Calu3 (cell line): ENCODE data around the gene LPAR3. TPM values are rescaled to one million over a fixed set of nuclear protein-coding genes. Genes with fewer than 3 reads are reported as not detected.

Source experiments
- BruUV-seq: library from RNA; stranded (reverse); fragments of 400-500 nt; replicated peaks from 2 replicates; lab custom pipeline; 2021; lab: Mats Ljungman, UMichigan
- CTCF ChIA-PET: fragments of 300-600 bp; sonication (Branson Sonifier 250); formaldehyde crosslinking; loops from one replicate; lab custom pipeline; 2022; ENCODE audit warnings: antibody characterized with exemption; lab: Charles Lee
- DNase-seq: peaks from one replicate; pipeline ENCODE4 v3.0.0; 2022
- H3K27ac Mint-ChIP-seq: one replicate; pipeline ENCODE4 v1.8.0; 2022; ENCODE audit warnings: mixed read lengths; ENCODE audit not compliant: unreplicated experiment
- H3K27me3 Mint-ChIP-seq: one replicate; pipeline ENCODE4 v1.8.0; 2022; ENCODE audit warnings: mixed read lengths; ENCODE audit not compliant: unreplicated experiment
- H3K36me3 Mint-ChIP-seq: one replicate; pipeline ENCODE4 v1.8.0; 2022; ENCODE audit warnings: mild to moderate bottlenecking, moderate library complexity, mixed read lengths; ENCODE audit not compliant: insufficient read depth, unreplicated experiment
- H3K4me1 Mint-ChIP-seq: one replicate; pipeline ENCODE4 v1.8.0; 2022; ENCODE audit warnings: mild to moderate bottlenecking, low read depth, mixed read lengths; ENCODE audit not compliant: unreplicated experiment
- H3K4me3 Mint-ChIP-seq: one replicate; pipeline ENCODE4 v1.8.0; 2022; ENCODE audit warnings: mild to moderate bottlenecking, low read depth, moderate library complexity, mixed read lengths; ENCODE audit not compliant: unreplicated experiment
- H3K9me3 Mint-ChIP-seq: one replicate; pipeline ENCODE4 v1.8.0; 2022; ENCODE audit warnings: low read depth, mixed read lengths; ENCODE audit not compliant: unreplicated experiment
- intact Hi-C: fragments of 100-400 bp; cut with micrococcal nuclease; formaldehyde crosslinking; loops from one replicate; pipeline ENCODE4 v1.10.0; 2022; ENCODE audit not compliant: unreplicated experiment
- total RNA-seq: library from RNA; stranded (reverse); gene quantifications from 2 replicates; pipeline ENCODE4 v1.2.3, GENCODE V29; 2022
- TF ChIP-seq, protein P1 (sequence below): fragments of 200-600 bp; IDR thresholded peaks from one replicate; pipeline ENCODE4 v1.8.0; 2022; ENCODE audit warnings: antibody characterized with exemption; ENCODE audit not compliant: unreplicated experiment

The LPAR3 gene
- total RNA-seq, 1 experiment from 2014 or later: 14.0 TPM

DNA sequence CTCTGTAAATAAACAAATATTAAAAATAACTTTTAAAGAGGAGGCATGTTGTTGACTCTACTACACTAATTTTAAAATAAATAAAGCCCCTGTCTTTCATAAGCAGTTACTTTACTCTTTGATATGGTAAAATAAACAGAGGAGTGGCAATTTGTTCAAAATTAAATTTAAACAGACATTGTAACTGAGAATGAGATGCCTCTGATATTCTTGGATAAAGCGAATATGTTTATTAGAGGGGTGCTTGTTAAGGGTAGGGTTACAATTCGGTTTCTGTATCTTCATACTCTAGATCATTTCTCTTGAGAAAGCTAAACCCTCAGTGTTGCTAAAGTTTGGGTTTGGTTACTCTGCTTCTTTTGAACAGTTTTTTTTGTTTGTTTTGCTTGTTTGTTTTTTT is 19.6 kb downstream of the LPAR3 start:
- Mint-ChIP-seq H3K36me3 (no peaks in the 10 kb centered on the region), H3K9me3 (no peaks in the 10 kb centered on the region), H3K4me1 (no peaks in the 10 kb centered on the region), H3K27ac (no peak overlapping the region), H3K27me3 (no peaks in the 10 kb centered on the region), H3K4me3 (no peak overlapping the region)
- no peak for DNase-seq
- CTCF ChIA-PET: no interaction called here
- BruUV-seq: no TSS peak
- TF ChIP-seq, protein P1, sequence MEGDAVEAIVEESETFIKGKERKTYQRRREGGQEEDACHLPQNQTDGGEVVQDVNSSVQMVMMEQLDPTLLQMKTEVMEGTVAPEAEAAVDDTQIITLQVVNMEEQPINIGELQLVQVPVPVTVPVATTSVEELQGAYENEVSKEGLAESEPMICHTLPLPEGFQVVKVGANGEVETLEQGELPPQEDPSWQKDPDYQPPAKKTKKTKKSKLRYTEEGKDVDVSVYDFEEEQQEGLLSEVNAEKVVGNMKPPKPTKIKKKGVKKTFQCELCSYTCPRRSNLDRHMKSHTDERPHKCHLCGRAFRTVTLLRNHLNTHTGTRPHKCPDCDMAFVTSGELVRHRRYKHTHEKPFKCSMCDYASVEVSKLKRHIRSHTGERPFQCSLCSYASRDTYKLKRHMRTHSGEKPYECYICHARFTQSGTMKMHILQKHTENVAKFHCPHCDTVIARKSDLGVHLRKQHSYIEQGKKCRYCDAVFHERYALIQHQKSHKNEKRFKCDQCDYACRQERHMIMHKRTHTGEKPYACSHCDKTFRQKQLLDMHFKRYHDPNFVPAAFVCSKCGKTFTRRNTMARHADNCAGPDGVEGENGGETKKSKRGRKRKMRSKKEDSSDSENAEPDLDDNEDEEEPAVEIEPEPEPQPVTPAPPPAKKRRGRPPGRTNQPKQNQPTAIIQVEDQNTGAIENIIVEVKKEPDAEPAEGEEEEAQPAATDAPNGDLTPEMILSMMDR: no peak
- intact Hi-C loops: no loop called here

DNA sequence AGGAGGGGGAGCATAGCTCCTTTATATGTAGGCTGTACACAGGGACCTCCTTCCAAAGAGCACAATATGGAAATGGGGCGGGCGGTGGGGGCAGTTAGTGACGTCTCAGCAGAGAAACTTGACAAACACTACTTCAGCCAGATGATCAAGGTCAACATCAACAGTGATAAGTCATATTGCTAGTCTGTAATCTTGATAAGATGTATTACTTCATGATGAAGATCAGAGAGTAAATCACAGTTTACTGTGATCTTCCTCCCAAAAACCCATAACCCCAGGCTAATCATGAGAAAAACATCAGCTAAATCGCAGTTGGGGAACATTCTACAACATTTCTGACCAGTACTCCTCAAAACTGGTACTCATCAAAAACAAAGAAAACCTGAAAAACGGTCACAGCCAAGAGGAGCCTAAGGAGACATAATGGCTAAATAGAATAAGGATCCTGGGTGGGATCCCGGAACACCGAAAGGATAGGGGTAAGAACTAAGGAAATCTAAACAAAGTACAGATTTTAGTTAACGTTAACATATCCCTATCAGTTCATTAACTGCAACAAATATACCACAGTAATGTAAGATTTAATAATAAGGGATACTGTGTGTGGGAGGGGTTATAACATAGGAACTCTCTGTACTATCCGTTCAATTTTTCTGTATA is 20.2 kb downstream of the LPAR3 start:
- TF ChIP-seq, protein P1: no peak
- Mint-ChIP-seq H3K4me3 (no peak overlapping the region), H3K9me3 (no peaks in the 10 kb centered on the region), H3K27ac (no peak overlapping the region), H3K27me3 (no peaks in the 10 kb centered on the region), H3K36me3 (no peaks in the 10 kb centered on the region), H3K4me1 (no peaks in the 10 kb centered on the region)
- DNase-seq: no peak
- intact Hi-C loops: no loop called here
- CTCF ChIA-PET: interaction anchor here (0.6 kb wide), 1 partner anchor 71 kb away, joined by 3 read pairs; no protein-coding TSS in a partner anchor
- BruUV-seq: no TSS peak

DNA sequence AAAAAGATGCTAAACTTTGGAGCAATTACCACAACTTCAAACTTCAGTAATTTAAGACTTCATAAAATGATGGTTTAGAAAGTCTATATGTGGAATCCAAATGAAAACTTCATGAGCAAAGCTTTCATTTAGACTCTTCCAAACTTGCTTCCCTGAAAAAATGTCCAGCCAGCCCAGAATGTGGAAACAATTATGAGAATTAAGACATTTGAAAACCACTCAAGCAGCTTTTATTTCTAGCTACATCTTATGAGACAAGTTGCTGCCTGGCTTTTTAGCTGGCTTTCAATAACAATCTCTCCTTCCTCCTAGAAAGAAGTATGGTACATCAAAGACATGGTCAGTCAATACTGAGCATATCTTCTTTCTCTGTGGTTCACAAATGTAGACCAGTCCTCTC is 21.8 kb downstream of the LPAR3 start:
- TF ChIP-seq, protein P1: no peak
- Mint-ChIP-seq H3K27me3 (no peaks in the 10 kb centered on the region), H3K4me3 (no peak overlapping the region), H3K9me3 (no peaks in the 10 kb centered on the region), H3K36me3 (no peaks in the 10 kb centered on the region), H3K4me1 (no peaks in the 10 kb centered on the region), H3K27ac (no peak overlapping the region)
- intact Hi-C loops: no loop called here
- no TSS peak for BruUV-seq
- DNase-seq: no peak
- CTCF ChIA-PET: no interaction called here

DNA sequence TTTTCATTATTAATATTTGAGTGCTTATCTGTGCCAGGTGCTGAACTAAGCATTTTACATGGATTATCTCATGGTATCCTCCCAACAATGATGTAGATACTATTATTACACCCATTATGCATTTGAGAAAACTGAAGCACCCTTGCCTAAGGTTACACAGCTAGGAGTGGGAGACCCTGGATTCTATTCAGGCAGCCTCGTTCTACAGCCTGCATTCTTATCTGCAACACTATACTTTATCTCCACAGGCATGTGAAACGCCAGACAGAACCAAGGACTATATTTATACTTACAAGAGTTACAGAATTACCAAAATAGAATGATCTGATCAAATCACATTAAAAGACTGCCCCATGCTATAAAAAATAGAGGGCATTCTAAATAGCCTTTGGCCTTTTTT is 22.4 kb downstream of the LPAR3 start:
- intact Hi-C loops: no loop called here
- TF ChIP-seq, protein P1: no peak
- no peak for DNase-seq
- H3K36me3 Mint-ChIP-seq: no peaks in the 10 kb centered on the region
- no TSS peak for BruUV-seq
- no peaks in the 10 kb centered on the region for H3K9me3 Mint-ChIP-seq
- CTCF ChIA-PET: no interaction called here
- no peak overlapping the region for H3K27ac Mint-ChIP-seq
- H3K27me3 Mint-ChIP-seq: no peaks in the 10 kb centered on the region
- no peaks in the 10 kb centered on the region for H3K4me1 Mint-ChIP-seq
- no peak overlapping the region for H3K4me3 Mint-ChIP-seq
